Endothelial cell (in vitro differentiated cells): Measurements from ENCODE around the gene WAC. TPM values are rescaled to one million over a fixed set of nuclear protein-coding genes. Genes with fewer than 3 reads are reported as not detected.

Experiments
- DNase-seq: peaks from one replicate; pipeline ENCODE4 v3.0.0; 2021; ENCODE audit warnings: low spot score
- H3K27ac Mint-ChIP-seq: one replicate; pipeline ENCODE4 v1.8.0; 2021; ENCODE audit warnings: mixed read lengths, inconsistent platforms; ENCODE audit not compliant: unreplicated experiment
- H3K27me3 Mint-ChIP-seq: one replicate; pipeline ENCODE4 v1.8.0; 2021; ENCODE audit warnings: mild to moderate bottlenecking, moderate library complexity, mixed read lengths, inconsistent platforms; ENCODE audit not compliant: unreplicated experiment
- H3K36me3 Mint-ChIP-seq: one replicate; pipeline ENCODE4 v1.8.0; 2021; ENCODE audit warnings: mild to moderate bottlenecking, low read depth, mixed read lengths, inconsistent platforms; ENCODE audit not compliant: unreplicated experiment
- H3K4me1 Mint-ChIP-seq: one replicate; pipeline ENCODE4 v1.8.0; 2021; ENCODE audit warnings: mild to moderate bottlenecking, mixed read lengths, inconsistent platforms; ENCODE audit not compliant: unreplicated experiment
- H3K4me3 Mint-ChIP-seq: one replicate; pipeline ENCODE4 v1.8.0; 2021; ENCODE audit warnings: mild to moderate bottlenecking, mixed read lengths, inconsistent platforms; ENCODE audit not compliant: unreplicated experiment
- H3K9me3 Mint-ChIP-seq: one replicate; pipeline ENCODE4 v1.8.0; 2021; ENCODE audit warnings: mixed read lengths, inconsistent platforms; ENCODE audit not compliant: unreplicated experiment
- CTCF ChIP-seq: fragments of 200-600 bp; sonication (generic); IDR thresholded peaks from one replicate; pipeline ENCODE4 v1.5.0; 2021; ENCODE audit warnings: antibody characterized with exemption; ENCODE audit not compliant: unreplicated experiment
- total RNA-seq: library from RNA; stranded (reverse); fragmentation: NEBNext Ultra II Directional; extraction: Animal tissue kit (Norgen Biotek cat#: 25700); gene quantifications from one replicate; pipeline ENCODE4 v1.2.1, GENCODE V29; 2021; ENCODE audit not compliant: unreplicated experiment

WAC gene
- total RNA-seq, 1 donor from 2014 or later: 122 TPM

GRCh38 chr10:28628184-28628893, 95.4 kb downstream of the WAC start:
- H3K27me3 Mint-ChIP-seq: peaks cover 1% of the 10 kb centered on the region
- peak; percentile 86 for DNase-seq
- H3K27ac Mint-ChIP-seq: no peak overlapping the region
- peaks cover 19% of the 10 kb centered on the region for H3K4me1 Mint-ChIP-seq
- H3K9me3 Mint-ChIP-seq: no peaks in the 10 kb centered on the region
- H3K36me3 Mint-ChIP-seq: peaks cover under 1% of the 10 kb centered on the region
- no peak overlapping the region for H3K4me3 Mint-ChIP-seq
- TF ChIP-seq CTCF: peak; percentile 80

GRCh38 chr10:28631896-28632583, 99.1 kb downstream of the WAC start:
- no peak for TF ChIP-seq CTCF
- H3K4me3 Mint-ChIP-seq: no peak overlapping the region
- DNase-seq: no peak
- no peaks in the 10 kb centered on the region for H3K9me3 Mint-ChIP-seq
- no peaks in the 10 kb centered on the region for H3K36me3 Mint-ChIP-seq
- H3K27me3 Mint-ChIP-seq: peaks cover 5% of the 10 kb centered on the region
- H3K27ac Mint-ChIP-seq: no peak overlapping the region
- peaks cover 8% of the 10 kb centered on the region for H3K4me1 Mint-ChIP-seq

DNA sequence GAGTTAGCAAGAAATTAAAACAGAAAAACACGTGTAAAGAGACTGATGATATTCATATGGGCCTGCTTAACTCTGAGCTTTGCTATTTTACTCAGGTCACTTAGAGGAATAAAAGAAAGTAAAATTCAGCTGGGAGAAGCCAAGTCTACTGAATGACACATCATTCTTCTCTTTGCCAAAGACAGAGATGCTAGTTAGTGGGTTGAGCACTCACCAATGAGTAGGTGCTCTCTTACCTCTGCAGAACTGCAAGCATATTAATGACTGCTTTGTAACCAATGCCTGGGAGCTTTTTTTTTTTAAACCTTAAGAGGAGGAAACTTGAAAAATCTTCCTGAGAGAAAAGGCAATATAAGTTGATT, 99.6 kb downstream of the WAC start:
- TF ChIP-seq CTCF: no peak
- Mint-ChIP-seq H3K36me3 (no peaks in the 10 kb centered on the region), H3K4me3 (no peak overlapping the region), H3K4me1 (peaks cover 3% of the 10 kb centered on the region), H3K27me3 (peaks cover 5% of the 10 kb centered on the region), H3K9me3 (no peaks in the 10 kb centered on the region), H3K27ac (no peak overlapping the region)
- no peak for DNase-seq

DNA sequence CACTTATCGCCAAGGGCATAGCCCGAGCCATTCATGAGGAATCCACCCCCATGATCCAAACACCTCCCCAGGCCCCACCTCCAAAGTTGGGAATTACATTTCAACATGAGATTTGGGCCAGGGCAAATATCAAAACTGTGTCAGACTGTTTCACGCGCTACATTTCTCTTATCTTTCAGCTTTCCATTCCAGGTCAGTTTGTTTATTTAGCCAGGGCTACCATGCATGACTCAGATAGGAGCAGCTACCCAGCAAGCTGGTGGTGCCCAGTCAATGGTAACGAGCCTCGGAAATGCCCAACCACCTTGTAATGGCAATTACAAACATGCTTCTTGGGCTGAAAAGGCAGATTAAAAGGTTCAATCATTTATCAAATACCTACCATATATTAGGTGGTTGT, 100.8 kb downstream of the WAC start:
- no peaks in the 10 kb centered on the region for H3K4me1 Mint-ChIP-seq
- peaks cover 5% of the 10 kb centered on the region for H3K27me3 Mint-ChIP-seq
- H3K27ac Mint-ChIP-seq: no peak overlapping the region
- no peaks in the 10 kb centered on the region for H3K36me3 Mint-ChIP-seq
- no peak for DNase-seq
- H3K9me3 Mint-ChIP-seq: no peaks in the 10 kb centered on the region
- H3K4me3 Mint-ChIP-seq: no peak overlapping the region
- TF ChIP-seq CTCF: no peak

DNA sequence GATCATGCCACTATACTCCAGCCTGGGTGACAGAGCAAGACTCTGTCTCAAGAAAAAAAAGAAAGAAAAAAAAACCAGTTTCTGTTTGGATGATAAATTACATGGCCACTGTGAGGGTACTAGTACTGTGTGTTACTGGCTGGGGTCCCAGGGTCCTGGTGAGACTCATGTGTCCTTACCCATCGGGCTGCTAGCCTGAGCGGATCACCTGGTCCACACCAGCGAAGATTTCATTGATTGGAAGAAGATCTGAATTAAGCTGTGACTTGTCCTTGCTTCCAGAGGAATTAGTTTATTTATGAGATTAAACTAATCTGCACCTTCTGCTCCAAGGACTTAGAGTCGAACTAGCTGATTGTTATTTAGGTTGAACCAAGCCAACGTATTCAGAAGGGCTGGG, 104.4 kb downstream of the WAC start:
- Mint-ChIP-seq H3K4me3 (no peak overlapping the region), H3K27me3 (peaks cover 5% of the 10 kb centered on the region), H3K36me3 (no peaks in the 10 kb centered on the region), H3K4me1 (no peaks in the 10 kb centered on the region), H3K27ac (no peak overlapping the region), H3K9me3 (no peaks in the 10 kb centered on the region)
- no peak for DNase-seq
- no peak for TF ChIP-seq CTCF
